Dedifferentiated amniotic fluid mesenchymal stem cell (primary cell): Measurements from ENCODE around the gene SRSF6.
"Not testable (repeated sequence)": the region's sequence is repeated elsewhere in the genome, so short reads cannot be mapped to it uniquely, and the experiment has no call there.

Experiments
- DNase-seq: peaks from one replicate; pipeline ENCODE4 v3.0.0-alpha.2; 2016; ENCODE audit errors: extremely low spot score

SRSF6 gene

DNA sequence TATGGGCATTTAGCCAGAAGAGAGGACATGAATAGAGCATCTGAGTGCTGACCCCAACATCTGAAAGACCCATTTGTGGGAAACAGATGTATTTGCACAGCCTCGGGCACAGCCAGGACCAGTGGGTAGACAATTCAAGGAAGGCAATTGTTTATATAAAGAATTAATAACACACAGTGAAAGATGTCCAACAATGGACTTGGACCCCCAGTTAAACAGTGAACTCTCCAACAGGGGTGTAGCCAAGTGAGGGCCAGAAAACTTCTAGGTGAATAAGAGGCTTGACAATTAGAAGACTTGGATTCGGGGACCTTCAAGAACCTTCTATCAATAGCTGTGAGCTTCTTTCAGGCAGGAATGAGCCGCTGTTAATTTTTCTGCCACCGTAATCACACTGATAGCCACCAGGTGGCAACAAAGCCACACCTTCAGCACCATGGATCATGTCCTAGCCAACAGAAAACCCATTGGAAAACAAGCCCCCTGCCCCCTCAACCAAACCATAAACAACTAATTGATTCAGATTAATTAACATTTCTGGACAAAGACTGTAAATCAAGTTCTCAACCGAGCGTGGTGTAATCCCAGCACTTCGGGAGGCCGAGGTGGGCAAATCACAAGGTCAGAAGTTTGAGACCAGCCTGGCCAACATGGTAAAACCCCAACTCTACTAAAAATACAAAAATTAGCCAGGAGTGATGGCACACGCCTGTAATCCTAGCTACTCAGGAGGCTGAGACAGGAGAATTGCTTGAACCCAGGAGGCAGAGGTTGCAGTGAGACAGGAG lies 8.8 kb upstream of the SRSF6 start:
- DNase-seq, result peak; percentile 17

- DNase-seq, result no peak
Observed at GRCh38 chr20:43450841-43451799, 6.6 kb upstream of the SRSF6 start.

DNA sequence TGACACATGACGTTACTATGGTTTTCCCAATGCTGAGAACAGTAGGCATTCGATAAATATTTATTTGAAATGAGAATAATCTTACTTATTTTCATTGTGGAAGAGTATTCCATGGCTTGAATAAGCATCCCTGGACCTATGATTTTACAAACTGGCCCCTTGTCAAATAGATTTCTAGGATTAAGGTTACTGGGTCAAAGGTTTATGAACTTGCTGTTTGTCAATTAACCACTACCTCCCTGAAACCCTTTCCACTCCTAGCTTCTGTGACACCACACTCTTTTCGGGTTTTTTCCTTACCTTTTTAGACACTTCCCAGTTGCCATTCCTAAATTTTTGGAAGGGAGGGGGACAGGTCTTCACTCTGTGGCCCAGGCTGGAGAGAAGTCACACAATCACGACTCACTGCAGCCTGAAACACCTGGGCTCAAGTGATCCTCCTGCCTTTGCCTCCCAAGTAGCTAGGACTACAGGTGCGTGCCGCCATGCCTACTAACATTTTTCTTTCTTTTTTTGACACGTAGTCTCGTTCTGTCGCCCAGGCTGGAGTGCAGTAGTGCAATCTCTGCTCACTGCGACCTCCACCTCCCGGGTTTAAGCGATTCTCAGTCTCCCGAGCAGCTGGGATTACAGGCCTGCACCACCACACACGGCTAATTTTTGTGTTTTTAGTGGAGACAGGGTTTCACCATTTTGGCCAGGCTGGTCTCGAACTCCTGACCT lies 5.1 kb upstream of the SRSF6 start:
- no peak for DNase-seq

DNA sequence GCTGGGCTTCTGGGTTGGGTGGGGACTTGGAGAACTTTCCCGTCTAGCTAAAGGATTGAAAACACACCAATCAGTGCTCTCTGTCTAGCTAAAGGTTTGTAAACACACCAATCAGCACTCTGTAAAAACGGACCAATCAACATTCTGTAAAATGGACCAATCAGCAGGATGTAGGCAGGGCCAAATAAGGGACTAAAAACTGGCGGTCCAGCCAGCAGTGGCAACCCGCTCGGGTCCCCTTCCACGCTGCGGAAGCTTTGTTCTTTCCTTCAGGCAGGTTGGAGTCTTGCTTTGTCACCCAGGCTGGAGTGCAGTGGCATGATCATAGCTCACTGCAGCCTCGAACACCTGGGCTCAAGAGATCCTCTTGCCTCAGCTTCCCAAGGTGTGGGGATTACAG lies 1.4 kb upstream of the SRSF6 start:
- DNase-seq, result not testable (repeated sequence)

DNA sequence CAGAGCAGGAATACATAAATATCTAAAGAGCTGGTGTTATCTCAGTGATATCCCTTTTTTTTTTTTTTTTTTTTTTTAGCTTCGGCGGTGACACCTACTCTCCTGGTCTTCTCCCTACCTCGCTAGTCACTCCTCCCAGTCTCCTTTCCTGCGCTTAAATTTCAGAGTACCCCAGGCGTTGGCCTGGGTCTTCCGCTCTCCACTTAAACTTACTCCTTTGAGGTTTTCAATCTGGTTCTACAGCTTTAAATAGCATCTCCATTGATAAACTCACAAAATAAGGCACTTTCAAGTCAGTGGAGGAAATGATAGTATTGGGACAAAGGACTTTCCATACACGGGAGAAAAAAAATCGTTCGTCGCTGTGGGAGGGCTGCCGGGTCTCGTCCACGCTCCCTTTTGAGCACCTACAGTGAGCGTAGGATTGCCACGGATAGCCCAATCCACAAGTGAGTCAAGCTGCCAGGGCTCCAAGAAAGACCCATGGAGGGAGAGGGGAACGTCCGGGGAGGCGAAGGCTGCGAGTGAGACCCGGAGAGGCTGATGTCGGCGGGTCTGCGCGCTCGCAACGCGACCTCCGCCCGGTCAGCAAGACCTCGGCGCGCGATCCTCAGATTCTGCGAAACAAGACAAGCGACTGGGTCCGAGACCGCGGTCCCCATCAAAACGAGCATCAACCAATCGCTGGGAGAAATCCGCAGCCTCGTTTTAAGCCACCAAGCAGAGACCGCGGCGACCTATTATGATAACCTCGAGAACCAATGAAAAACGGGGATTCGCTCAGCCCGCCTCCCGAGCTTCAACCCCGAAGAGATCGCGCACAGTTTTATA lies 672 bp upstream of the SRSF6 start:
- peak; percentile 90 for DNase-seq

DNA sequence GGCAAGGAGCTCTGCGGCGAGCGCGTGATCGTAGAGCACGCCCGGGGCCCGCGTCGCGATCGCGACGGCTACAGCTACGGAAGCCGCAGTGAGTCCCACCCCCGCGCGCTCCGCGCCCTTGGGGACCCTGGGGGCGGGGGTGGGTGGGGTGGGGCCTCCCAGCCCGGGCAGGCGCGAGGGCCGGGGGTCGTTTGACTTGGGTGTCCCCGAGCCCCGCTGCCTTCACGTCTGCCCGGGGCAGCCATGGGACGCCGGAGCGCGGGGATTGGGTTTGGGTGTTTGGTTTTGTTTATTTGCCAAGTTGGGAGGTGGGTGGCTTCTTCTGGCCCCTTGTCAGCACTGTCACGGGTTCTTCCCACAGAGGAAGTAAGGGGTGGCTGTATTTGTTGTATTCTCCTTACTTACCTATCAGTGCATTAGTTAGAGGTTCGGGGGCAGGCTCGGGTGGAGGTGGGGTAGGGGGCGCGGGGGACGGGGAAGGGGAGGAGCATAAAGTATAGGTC lies 777 bp downstream of the SRSF6 start:
- DNase-seq, result no peak

DNA sequence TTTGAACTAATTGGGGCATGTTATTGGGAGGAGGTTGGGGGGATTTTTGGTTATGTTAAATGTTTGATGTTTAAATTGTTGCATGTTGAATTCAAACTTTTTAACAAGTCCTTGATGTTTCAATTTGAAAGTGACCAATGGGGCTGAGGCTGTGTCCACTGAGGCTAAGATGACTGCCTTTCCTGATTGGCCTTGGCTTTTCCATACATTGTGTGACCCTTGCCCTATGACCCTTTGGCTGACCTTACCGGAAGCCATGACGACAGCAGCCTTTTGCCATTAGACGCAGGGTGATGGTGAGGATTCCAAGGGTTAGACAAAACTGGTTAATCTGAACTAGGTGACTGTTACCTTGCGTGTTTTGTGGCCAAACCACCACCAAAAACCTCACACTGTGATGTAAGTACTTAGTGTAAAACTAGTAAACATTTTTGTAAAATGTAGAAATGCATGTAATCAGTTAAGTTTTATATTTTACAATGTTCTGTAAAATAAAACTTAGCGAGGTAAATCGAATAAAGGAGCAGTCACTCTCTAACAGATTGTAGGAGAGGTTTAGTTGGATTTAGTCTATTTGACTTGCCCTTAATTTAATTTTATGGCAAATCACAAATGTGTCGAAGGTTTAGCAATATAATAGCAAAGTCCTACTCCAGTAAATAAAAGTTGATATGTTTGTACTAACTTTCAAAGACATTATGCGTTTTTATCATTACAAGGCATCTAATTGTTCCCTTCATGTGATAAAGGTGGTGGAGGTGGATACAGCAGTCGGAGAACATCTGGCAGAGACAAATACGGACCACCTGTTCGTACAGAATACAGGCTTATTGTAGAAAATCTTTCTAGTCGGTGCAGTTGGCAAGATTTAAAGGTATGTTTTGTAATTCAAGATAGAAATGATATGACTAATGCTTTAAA lies 1.6 kb downstream of the SRSF6 start:
- DNase-seq, result no peak

- DNase-seq, result no peak
Observed at GRCh38 chr20:43460172-43460829, 2.6 kb downstream of the SRSF6 start.

- DNase-seq, result no peak
Observed at GRCh38 chr20:43460830-43461200, 3.1 kb downstream of the SRSF6 start.

GRCh38 chr20:43461894-43462659 lies 4.4 kb downstream of the SRSF6 start:
- no peak for DNase-seq

DNA sequence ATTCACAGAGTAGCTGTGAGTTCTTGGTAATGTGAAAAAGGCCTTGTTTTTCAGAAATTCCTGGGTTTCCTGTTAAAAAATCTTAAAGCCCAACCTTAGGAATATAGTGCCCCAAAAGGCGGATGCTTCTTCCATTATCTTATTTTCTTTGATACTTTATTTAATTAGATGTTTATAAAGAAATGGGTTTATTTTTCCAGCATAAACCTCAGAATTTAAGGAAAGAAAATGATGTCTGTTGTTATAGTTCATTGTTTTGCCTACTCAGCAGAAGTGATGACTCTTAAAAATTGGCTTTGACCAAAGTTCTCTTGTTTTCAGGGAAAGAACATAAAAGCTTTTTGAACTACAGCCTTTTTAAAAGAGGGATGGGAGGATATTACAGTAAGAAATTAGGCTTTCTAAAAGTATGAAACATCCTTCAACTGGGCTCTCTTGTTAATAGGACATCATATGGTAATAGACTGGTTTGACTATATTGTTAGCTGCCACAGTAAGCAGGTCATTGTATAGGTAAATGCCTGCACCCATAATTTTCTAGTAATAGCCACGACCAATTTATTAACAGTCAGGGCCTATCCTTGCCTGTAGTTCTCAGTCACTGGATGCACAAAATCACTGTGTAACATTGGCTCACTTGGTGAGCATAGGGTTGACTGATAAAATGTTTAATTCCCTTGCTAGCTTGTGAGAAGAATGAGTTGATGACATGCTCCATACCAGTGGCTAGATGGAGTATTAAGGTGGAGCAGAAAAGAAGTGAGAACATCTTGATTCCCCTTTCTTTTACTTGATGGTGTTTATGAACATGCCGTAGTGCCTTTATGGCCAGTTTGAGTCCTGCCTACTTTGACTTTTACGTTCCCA lies 5.2 kb downstream of the SRSF6 start:
- DNase-seq, result no peak

DNA sequence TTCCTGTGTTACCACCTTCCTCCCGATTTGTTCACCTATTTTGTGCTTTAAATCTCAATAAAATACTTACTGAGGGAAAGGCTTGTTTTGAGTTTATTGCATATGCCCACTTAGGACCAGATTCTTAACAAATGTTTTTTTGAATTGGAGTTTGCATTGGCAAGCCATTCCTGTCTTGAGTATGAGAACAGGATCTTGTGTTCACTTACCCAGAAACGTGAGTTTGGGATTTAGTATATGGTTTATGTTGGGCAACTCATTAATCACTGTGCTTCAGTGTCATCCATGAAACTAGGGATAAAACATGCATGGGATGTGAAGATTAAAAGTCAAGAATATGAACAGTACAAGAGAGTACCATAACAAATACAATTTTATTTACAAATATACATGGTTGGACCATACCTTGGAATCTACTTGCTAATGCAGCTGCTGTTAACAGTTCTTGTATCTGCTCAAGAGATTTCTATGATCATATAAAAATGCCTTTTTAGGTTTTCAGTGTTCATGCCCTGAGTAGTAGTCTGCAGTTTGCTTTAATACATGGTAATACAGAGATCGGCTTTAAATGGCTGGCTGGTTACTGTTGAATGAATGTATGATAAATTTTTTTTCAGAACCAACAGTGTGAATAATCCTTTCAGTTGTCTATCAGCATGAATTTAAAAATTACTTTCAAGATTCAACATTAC lies 6.0 kb downstream of the SRSF6 start:
- no peak for DNase-seq

- DNase-seq, result no peak
Observed at GRCh38 chr20:43464219-43464790, 6.6 kb downstream of the SRSF6 start.

- no peak for DNase-seq
Observed at GRCh38 chr20:43465625-43465943, 7.9 kb downstream of the SRSF6 start.

GRCh38 chr20:43467589-43467988 lies 9.9 kb downstream of the SRSF6 start:
- DNase-seq, result no peak

- no peak for DNase-seq
Observed at GRCh38 chr20:43472671-43473380, 15.1 kb downstream of the SRSF6 start.
